ENCODE results near the gene CCL17.

Gene CCL17

DNA sequence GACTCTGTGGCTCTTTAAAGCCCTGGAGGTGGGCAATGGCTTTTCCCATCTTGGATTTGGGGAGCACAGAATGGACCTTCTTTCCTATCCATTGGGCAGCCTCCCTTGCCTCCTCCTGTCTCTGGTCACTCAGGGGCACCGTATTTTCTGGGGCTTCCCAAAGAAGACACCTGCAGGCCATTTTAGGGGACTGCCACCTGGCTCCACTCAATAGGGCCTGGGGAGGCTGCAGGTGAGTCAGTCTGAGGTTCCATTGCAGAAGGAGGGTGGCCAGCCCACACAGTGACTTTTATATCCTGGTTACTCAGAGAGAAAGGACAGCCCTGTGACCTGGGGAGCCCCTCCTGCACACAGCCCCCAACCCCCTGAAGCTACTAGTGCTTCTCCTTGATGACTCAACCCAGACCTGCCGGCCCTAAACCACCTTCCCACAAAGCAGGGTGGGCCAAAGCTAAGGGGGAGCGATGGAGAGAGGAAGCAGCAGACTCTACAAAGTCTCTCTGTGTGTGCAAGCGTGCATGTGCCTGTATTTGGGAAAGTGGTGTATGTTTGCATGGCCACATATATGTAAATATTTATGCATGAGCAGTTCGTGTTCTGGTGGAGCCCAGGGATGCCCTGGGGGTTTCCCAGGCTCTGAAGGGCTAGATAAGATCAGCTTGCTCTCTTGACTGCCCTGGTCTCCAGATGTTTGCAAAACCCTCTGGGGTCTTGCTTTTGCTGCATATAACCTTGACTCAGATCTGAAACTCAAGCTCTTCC, 27.3 kb upstream of the CCL17 start:
- FAIRE-seq (no peak), DNase-seq (ENCODE audit: low spot score) (peak; percentile 60)

DNA sequence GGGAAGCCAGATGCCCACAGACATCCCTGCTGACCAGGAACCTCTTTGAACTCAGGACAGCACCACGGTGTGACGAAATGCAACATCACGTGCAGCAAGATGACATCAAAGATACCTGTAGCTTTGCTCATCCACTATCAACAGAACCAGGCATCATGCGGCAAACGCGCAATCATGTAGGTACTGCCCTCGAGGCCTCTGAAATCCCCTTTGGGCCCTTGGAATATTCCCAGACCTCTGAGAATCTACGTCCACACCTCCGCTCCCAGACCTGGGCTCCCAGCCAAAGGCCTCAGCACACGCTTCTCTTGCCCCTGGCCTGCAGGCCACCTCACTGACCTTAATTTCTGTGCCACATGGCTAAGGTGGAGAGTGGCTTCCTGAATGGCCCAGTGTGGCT, 25.0 kb upstream of the CCL17 start:
- DNase-seq (ENCODE audit: low spot score) (no peak), FAIRE-seq (no peak)

DNA sequence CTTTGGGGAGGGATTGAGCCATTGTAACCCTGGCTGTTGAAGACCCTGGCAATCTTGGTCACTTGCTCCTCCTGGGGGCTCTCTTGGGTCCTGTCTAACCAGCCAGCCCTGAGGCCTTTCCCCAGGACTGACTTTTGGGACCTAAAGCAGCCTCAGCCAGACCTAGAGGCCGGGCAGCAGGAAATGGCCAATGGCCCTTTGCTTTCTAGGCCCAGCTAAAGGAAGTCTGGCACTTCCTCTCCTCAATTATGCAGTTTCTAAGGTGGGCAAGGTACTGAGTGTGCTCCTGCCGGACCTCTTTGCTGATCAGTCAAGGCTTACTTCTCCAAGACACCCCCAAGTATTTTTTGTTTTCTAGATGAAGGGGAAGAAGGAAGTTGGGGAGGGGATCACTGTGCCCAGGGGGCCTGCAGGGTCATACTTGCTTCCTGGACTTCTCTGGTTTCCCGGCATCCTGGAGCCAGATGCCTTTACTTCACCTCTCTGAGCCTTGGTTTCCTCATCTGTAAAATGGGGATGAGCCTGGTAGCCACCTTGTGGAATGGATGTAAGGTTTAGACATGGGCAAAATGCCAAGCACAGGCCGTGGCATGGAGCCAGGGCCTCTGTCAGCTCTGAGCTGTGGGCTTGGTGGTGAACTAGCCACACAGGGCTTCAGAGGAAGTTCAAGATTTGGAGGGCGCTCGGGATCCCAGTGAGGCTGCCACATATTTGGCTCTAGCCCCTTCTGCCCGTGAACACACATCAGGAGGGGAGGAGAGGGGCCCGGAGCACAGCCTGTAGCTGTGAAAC, 23.7 kb upstream of the CCL17 start:
- FAIRE-seq, result no peak
- DNase-seq (ENCODE audit: low spot score), result peak; percentile 43

DNA sequence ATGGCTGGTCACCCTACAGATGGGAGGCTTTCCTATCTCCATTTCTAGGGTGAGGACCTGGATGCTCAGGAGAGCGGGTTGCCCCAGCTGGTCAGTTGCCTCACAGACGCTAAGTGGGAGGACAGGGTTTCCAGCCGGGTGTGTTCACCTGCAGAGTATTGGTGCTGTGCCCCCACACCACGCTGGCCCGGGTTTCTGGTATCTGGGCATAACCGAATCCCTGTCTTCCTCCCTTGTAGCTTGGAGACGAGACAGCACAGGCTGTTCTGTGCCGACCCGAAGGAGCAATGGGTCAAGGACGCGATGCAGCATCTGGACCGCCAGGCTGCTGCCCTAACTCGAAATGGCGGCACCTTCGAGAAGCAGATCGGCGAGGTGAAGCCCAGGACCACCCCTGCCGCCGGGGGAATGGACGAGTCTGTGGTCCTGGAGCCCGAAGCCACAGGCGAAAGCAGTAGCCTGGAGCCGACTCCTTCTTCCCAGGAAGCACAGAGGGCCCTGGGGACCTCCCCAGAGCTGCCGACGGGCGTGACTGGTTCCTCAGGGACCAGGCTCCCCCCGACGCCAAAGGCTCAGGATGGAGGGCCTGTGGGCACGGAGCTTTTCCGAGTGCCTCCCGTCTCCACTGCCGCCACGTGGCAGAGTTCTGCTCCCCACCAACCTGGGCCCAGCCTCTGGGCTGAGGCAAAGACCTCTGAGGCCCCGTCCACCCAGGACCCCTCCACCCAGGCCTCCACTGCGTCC, 22.6 kb upstream of the CCL17 start:
- no peak for DNase-seq (ENCODE audit: low spot score)
- FAIRE-seq, result no peak

DNA sequence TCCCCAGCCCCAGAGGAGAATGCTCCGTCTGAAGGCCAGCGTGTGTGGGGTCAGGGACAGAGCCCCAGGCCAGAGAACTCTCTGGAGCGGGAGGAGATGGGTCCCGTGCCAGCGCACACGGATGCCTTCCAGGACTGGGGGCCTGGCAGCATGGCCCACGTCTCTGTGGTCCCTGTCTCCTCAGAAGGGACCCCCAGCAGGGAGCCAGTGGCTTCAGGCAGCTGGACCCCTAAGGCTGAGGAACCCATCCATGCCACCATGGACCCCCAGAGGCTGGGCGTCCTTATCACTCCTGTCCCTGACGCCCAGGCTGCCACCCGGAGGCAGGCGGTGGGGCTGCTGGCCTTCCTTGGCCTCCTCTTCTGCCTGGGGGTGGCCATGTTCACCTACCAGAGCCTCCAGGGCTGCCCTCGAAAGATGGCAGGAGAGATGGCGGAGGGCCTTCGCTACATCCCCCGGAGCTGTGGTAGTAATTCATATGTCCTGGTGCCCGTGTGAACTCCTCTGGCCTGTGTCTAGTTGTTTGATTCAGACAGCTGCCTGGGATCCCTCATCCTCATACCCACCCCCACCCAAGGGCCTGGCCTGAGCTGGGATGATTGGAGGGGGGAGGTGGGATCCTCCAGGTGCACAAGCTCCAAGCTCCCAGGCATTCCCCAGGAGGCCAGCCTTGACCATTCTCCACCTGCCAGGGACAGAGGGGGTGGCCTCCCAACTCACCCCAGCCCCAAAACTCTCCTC, 21.9 kb upstream of the CCL17 start:
- FAIRE-seq (no peak), DNase-seq (ENCODE audit: low spot score) (no peak)

DNA sequence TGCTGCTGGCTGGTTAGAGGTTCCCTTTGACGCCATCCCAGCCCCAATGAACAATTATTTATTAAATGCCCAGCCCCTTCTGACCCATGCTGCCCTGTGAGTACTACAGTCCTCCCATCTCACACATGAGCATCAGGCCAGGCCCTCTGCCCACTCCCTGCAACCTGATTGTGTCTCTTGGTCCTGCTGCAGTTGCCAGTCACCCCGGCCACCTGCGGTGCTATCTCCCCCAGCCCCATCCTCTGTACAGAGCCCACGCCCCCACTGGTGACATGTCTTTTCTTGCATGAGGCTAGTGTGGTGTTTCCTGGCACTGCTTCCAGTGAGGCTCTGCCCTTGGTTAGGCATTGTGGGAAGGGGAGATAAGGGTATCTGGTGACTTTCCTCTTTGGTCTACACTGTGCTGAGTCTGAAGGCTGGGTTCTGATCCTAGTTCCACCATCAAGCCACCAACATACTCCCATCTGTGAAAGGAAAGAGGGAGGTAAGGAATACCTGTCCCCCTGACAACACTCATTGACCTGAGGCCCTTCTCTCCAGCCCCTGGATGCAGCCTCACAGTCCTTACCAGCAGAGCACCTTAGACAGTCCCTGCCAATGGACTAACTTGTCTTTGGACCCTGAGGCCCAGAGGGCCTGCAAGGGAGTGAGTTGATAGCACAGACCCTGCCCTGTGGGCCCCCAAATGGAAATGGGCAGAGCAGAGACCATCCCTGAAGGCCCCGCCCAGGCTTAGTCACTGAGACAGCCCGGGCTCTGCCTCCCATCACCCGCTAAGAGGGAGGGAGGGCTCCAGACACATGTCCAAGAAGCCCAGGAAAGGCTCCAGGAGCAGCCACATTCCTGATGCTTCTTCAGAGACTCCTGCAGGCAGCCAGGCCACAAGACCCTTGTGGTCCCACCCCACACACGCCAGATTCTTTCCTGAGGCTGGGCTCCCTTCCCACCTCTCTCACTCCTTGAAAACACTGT, 21.0 kb upstream of the CCL17 start:
- DNase-seq (ENCODE audit: low spot score), result peak; percentile 65
- FAIRE-seq, result no peak

DNA sequence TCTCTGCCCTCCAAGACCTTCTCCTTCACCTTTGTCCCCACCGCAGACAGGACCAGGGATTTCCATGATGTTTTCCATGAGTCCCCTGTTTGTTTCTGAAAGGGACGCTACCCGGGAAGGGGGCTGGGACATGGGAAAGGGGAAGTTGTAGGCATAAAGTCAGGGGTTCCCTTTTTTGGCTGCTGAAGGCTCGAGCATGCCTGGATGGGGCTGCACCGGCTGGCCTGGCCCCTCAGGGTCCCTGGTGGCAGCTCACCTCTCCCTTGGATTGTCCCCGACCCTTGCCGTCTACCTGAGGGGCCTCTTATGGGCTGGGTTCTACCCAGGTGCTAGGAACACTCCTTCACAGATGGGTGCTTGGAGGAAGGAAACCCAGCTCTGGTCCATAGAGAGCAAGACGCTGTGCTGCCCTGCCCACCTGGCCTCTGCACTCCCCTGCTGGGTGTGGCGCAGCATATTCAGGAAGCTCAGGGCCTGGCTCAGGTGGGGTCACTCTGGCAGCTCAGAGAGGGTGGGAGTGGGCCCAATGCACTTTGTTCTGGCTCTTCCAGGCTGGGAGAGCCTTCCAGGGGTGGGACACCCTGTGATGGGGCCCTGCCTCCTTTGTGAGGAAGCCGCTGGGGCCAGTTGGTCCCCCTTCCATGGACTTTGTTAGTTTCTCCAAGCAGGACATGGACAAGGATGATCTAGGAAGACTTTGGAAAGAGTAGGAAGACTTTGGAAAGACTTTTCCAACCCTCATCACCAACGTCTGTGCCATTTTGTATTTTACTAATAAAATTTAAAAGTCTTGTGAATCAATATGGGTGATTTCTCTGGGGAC, 20.1 kb upstream of the CCL17 start:
- DNase-seq (ENCODE audit: low spot score) (no peak), FAIRE-seq (no peak)

DNA sequence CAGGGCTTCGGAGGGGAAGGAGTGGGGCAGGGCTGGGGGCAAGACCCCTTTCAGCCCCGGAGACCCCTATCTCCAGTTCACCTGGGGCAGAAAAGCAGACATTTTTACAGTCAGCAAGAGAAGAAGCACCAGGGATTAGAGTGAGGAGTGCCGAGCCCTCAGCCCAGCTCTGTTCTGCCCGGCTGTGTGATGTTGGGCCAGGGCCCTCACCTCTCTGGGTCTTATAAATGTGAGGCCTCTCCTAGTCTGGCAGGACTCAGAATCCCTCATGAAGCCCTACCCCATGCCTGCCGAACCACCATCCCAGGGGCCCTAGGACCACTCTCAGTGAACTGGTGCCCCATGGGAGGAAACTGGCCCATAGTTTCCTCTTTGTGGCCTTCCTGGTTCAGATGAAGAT, 19.5 kb upstream of the CCL17 start:
- FAIRE-seq, result no peak

DNA sequence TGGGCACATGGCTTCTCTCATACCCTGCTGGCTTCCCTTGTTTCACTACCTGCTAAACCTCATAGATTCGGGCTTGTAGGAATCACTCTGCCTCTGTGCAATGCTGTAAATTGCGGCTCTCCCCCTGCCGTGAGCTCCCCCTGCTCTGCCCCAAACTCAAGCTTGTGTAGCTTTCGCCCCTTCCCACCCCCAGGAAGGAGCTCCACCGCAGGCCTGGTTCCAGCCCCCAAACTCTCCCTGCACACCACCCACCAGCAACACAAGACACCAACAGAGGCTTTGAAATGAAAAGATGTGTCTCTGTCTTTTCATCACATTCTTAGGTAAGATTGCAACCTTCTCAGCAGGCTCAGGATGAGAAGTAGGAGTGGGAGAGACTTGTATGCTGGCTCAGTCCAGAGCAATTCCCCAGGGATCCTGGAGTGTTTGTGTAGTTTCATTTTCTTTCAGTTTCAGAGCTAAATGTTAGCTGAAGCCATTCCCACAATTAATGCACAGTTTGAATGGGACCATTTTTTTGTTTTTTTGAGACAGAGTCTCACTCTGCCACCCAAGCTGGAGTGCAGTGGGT, 18.1 kb upstream of the CCL17 start:
- no peak for FAIRE-seq
- no peak for DNase-seq (ENCODE audit: low spot score)

More for the DNA sequence above, 19.5 kb upstream of the CCL17 start:
- DNase-seq (ENCODE audit: low spot score), result no peak

DNA sequence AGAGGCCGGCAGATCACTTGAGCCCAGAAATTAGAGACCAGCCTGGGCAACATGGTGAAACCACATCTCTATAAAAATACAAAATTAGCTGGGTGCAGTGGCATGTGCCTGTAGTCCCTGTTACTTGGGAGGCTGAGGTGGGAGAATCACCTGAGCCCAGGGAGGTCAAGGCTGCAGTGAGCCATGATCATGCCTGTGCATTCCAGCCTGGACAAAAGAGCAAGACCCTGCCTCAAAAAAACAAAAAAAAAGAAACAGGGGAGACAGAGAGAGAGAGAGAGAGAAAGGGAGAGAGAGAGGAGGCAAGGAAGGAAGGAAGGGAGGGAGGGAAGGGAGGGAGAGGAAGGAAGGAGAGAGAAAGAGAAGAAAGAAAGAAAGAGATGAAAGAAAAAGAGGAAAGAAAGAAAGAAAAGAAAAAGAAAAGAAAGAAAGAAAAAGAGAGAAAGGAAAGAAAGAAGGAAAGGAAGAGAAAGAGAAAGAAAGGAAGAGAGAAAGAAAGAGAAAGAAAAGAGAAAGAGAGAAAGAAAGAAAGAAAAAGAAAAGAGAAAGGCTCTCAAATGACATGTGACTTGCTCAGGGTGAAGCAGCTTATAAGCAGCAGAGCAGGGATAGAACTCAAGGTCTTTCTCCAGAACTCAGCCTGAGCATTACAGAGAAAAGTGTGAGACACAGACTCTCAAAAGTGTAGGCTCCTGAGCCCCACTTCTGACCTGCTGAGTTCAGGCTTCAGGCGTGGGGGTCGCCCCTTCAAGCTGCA, 16.8 kb upstream of the CCL17 start:
- FAIRE-seq (no peak), DNase-seq (ENCODE audit: low spot score) (no peak)

DNA sequence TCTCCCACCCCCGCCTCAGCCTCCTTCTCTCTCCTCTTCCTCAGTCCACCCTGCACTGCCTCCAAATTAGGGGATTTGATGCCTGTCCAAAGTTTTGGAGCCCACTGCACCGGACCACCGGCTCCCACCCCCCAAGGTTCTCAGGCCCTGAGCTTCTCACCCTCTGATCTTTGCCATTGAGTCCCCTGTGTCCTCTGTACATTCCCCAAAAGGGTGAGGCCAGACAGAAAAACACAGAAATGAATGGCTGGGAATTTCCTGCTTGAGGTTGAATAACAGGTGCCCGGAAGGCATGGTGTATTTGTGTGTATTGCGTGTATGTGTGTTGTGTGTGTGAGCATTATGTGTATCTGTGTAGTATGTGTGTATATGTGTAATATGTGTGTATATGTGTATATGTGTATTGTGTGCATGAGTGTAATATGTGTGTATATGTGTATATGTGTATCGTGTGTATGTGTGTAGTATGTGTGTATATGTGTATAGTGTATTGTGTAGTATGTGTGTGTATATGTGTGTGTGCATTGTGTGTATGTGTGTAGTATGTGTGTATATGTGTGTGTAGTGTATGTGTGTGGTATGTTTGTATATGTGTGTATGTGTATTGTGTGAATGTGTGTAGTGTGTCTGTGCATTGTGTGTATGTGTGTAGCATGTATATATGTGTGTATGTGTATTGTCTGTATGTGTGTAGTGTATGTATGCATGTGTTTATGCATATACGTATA, 16.0 kb upstream of the CCL17 start:
- FAIRE-seq, result no peak
- no peak for DNase-seq (ENCODE audit: low spot score)

DNA sequence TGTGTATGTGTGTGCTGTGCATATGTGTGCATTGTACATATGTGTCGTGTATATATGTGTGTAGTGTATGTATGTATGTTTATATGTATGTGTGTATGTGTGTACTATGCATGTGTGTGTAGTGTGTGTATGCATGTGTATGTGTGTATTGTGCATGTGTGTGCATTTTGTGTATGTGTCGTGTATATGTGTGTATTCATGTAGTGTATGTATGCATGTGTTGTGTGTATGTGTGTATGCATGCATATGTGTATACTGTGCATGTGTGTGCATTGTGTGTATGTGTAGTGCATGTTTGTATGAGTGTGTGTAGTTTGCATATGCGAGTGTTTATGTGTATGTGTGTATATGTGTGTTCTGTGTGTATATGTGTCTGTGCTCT, 15.5 kb upstream of the CCL17 start:
- no peak for DNase-seq (ENCODE audit: low spot score)
- peak; percentile 99 for FAIRE-seq

DNA sequence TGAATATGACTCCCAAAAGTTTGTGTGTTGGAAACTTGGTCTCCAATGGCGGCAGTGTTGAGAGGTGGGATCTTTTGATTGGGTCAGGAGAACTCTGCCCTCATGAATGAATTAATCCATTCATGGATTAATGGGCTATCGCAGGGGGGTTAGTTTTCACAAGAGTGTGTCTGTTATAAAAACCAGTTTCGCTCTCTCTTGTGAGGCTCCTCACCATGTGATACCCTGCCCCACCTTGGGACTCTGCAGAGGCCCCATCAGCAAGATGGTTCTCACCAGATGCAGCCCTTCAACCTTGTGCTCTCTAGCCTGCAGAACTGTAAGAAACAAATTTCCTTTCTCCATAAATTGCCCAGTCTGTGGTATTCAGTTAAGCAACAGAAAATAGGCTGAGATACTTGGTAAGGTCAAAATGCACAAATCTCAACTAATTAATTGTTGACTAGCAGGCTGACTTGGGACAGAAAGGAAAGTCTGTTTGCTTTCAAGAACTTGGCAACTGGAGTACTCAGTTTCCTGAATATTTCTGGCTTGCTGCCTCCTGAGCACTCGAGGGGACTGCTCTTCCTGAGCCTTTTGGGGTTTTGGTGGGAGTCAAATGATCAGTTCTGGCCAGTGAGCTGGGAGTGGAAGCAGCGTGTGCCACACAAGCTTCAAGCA, 13.8 kb upstream of the CCL17 start:
- DNase-seq (ENCODE audit: low spot score) (no peak), FAIRE-seq (no peak)

DNA sequence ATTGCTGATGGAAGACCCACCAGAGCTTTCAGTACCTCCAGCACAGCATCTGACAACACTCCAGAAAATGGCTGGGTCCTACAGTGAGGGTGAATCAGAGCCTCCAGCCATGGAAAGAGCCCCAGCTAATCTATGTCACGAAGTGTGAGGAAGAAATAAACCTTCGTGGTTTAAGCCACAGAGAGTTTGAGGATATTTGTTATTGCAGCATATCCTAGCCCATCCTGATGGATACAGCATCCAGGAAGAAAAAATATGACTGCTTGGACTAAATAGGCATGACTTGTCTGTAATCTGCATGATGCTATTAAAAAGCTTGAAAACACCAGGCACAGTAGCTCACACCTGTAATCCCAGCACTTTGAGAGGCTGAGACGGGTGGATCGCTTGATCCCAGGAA, 13.3 kb upstream of the CCL17 start:
- FAIRE-seq (no peak), DNase-seq (ENCODE audit: low spot score) (no peak)

DNA sequence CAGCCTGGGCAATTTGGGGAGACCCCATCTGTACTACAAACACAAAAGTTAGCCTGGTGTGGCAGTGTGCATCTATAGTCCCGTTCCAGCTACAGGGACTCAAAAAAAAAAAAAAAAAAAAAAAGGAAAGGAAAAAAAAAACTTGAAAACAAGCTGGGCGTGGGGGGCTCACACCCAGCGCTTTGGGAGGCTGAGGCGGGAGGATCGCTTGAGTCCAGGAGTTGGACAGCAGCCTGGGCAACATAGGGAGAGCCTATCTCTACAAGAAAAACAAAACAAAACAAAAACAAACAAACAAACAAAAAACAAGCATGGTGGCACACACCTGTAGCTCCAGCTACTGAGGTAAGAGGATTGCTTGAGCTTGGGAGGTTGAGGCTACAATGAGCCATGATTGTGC, 12.9 kb upstream of the CCL17 start:
- FAIRE-seq (no peak), DNase-seq (ENCODE audit: low spot score) (no peak)

DNA sequence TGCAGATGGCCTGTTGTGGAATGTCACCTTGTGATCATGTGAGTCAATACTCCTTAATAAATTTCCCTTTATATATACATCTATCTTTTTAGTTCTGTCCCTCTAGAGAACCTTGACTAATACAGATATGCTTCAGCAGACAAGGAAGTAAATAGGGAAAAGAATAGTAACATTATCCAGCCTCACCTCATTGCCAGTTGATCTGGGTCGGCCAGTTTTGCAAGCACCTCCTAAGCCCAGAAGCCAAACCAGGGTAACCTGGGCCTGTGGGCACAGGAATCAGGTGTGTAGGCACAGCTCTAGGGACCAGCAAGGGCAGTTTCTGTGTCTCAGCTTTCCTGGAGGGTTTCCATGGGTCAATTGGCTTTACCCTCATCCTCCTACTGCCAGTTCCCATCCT, 11.9 kb upstream of the CCL17 start:
- DNase-seq (ENCODE audit: low spot score), result no peak
- FAIRE-seq, result no peak

DNA sequence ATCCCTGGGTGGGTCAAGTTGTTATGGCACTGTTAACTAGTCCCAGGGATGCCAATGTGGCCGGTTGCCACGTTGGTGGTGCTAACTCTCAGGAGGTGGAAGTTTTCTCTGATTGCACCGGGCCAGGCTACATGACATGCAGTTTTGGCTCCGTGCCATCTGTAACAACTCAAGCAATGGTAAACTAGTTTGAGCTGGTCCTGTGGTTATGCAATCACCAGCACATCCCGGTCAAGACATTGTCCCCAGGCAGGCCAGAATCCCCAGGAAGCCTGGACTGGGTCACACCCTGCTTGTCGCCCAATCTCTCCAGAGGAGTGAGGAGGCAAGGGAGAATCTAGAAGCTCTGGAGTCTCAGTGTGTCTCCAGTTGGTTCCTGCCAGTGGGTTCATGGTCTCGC, 10.1 kb upstream of the CCL17 start:
- peak; percentile 27 for FAIRE-seq

More for the DNA sequence above, 10.1 kb upstream of the CCL17 start:
- no peak for DNase-seq (ENCODE audit: low spot score)
